ENCODE data around the gene MRPS34.

The MRPS34 gene

DNA sequence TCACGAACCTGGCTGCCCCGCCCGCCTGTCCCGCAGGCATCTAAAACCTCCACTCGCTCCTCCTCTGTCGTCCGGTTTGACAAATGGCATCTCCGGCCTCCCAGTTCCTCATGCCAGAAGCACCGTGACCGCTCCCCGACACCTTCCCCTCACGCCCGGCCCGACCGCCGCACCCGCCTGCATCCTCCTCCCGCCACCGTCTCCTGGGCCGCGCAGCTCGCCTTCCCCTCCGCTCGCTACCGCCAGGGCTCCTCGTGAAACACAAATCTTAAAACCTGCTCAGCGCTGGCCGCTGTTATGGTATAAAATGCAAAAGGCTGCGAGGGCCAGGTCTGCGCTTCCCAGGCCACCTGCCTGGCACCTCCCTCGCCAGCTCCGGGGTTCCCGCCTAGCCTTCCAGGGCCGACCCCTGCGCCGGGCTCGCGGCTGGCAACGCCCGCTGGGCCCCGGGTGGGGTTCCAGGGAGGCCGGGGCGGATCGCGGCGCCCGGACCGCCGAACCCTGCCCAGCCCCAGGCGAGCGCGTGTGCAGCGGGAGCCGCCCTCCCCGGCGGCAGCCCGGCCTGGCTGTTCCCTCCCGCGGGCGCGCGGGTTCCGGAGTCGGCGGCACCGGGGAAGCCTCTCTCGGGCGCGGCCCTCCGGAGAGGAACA is 8.9 kb upstream of the MRPS34 start:
- no peaks in the 10 kb centered on the region for H3K9me3 ChIP-seq (ENCODE audit: control insufficient read depth, low read length)
- H3K4me3 ChIP-seq (ENCODE audit: low read depth, low read length): peak overlapping the region; percentile 82
- H3K27me3 ChIP-seq (ENCODE audit: control insufficient read depth, insufficient read depth, low read length): no peaks in the 10 kb centered on the region
- H2AFZ ChIP-seq: peak overlapping the region; percentile 66
- H3K79me2 ChIP-seq: peaks cover 30% of the 10 kb centered on the region
- no peak overlapping the region for H3K9ac ChIP-seq
- peak overlapping the region; percentile 47 for H3K27ac ChIP-seq
- H3K4me2 ChIP-seq (ENCODE audit: low read length): peak overlapping the region; percentile 67
- peaks cover 4% of the 10 kb centered on the region for H3K4me1 ChIP-seq
- TF ChIP-seq, protein P1, sequence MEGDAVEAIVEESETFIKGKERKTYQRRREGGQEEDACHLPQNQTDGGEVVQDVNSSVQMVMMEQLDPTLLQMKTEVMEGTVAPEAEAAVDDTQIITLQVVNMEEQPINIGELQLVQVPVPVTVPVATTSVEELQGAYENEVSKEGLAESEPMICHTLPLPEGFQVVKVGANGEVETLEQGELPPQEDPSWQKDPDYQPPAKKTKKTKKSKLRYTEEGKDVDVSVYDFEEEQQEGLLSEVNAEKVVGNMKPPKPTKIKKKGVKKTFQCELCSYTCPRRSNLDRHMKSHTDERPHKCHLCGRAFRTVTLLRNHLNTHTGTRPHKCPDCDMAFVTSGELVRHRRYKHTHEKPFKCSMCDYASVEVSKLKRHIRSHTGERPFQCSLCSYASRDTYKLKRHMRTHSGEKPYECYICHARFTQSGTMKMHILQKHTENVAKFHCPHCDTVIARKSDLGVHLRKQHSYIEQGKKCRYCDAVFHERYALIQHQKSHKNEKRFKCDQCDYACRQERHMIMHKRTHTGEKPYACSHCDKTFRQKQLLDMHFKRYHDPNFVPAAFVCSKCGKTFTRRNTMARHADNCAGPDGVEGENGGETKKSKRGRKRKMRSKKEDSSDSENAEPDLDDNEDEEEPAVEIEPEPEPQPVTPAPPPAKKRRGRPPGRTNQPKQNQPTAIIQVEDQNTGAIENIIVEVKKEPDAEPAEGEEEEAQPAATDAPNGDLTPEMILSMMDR (IDR thresholded peaks at IDR 0.05): no peak
- no peaks in the 10 kb centered on the region for H3K36me3 ChIP-seq (ENCODE audit: control insufficient read depth, insufficient read depth, low read length)

DNA sequence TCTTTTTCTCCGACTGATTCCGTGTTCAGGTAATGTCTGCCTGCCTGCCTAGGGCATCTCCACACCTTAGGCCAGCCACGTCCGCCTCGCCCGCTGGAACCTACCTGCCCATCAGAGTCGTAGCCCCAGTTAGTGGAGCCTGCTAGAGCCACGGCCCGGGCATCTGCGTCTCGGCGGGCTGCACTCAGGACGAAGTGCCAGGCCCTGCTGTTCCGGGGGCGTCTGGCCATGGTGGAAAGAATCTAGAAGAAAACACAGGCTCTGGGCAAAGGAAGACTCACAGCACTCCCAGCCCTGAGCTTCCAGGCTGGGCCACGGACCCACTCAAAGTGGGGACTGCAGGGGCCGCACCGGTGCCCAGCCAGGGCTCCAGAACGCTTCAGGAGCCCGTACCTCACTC is 8.3 kb upstream of the MRPS34 start:
- Histone ChIP-seq H3K36me3 (ENCODE audit: control insufficient read depth, insufficient read depth, low read length) (no peaks in the 10 kb centered on the region), H3K79me2 (peaks cover 26% of the 10 kb centered on the region), H2AFZ (no peak overlapping the region), H3K9ac (no peak overlapping the region), H3K27ac (no peak overlapping the region), H3K4me2 (ENCODE audit: low read length) (peak overlapping the region; percentile 67), H3K4me3 (ENCODE audit: low read depth, low read length) (peak overlapping the region; percentile 82), H3K27me3 (ENCODE audit: control insufficient read depth, insufficient read depth, low read length) (no peaks in the 10 kb centered on the region), H3K4me1 (peaks cover 4% of the 10 kb centered on the region), H3K9me3 (ENCODE audit: control insufficient read depth, low read length) (no peaks in the 10 kb centered on the region)
- TF ChIP-seq, protein P1 (IDR thresholded peaks at IDR 0.05): no peak

DNA sequence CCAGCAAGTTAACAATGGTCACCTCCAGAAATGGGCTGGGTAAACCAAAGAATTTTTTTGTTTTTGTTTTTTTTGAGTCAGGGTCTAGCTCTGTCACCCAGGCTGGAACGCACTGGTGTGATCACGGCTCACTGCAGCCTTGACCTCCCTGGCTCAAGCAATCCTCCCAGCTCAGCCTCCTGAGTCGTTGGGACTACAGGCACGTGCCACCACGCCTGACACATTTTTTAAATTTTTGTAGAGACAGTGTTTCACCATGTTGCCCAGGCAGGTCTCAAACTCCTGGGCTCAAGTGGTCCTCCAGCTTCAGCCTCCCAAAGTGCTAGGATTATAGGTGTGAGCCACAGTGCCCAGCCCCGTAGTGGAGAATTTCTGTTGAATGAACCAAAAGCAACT is 7.7 kb upstream of the MRPS34 start:
- Histone ChIP-seq H3K9me3 (ENCODE audit: control insufficient read depth, low read length) (no peaks in the 10 kb centered on the region), H3K36me3 (ENCODE audit: control insufficient read depth, insufficient read depth, low read length) (no peaks in the 10 kb centered on the region), H3K79me2 (peaks cover 20% of the 10 kb centered on the region), H3K9ac (no peak overlapping the region), H3K27me3 (ENCODE audit: control insufficient read depth, insufficient read depth, low read length) (no peaks in the 10 kb centered on the region), H3K4me1 (peaks cover 4% of the 10 kb centered on the region), H3K4me3 (ENCODE audit: low read depth, low read length) (no peak overlapping the region), H3K4me2 (ENCODE audit: low read length) (no peak overlapping the region), H2AFZ (no peak overlapping the region), H3K27ac (no peak overlapping the region)
- TF ChIP-seq, protein P1 (IDR thresholded peaks at IDR 0.05): no peak

DNA sequence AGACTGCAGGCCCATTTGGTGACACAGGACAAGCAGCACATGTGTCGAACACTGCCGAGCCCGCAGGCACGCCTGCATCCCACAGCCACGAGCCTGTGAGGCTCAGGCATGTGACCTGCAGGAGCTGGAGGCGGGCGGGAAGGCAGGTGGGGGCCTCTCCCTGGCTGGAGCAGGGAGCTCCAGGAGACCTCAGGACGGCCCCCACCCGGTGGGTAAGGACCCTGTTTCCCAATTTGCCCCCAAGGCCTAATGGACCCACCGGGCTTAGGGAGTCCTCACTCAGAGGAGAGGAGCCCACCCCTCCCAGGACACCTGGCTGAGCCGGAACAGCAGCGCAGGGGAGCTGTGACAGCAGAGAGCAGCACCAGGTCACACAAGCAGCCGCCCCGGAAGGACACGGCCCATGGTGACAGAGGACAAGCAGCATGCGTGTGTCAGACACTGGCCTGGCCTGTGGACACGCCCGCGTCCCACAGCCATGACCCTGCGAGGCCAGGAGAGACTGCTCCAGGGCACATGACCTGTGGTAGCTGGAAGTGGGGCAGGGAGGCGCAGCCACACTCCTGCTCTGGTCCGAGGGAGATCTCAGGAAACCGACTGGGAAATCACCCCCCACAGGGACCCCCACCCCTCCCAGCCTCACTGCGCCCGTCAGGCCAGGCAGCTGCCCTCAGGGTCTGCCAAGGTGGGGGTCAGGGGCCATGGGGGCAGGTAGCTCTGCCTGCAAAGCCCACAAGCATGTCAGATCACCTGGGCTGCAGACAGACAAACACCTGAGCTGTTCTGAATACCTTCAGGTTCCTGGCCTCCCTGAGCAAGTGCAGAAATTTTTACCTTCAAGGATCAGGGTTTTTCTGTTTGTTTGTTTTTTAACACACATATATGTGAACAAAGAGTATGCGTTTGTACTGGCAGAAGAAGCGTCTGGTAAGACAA is 7.1 kb upstream of the MRPS34 start:
- Histone ChIP-seq H3K9ac (no peak overlapping the region), H3K27me3 (ENCODE audit: control insufficient read depth, insufficient read depth, low read length) (no peaks in the 10 kb centered on the region), H2AFZ (no peak overlapping the region), H3K4me3 (ENCODE audit: low read depth, low read length) (no peak overlapping the region), H3K27ac (no peak overlapping the region), H3K9me3 (ENCODE audit: control insufficient read depth, low read length) (no peaks in the 10 kb centered on the region), H3K4me1 (peaks cover 4% of the 10 kb centered on the region), H3K79me2 (peaks cover 13% of the 10 kb centered on the region), H3K36me3 (ENCODE audit: control insufficient read depth, insufficient read depth, low read length) (no peaks in the 10 kb centered on the region), H3K4me2 (ENCODE audit: low read length) (no peak overlapping the region)
- TF ChIP-seq, protein P1 (IDR thresholded peaks at IDR 0.05): no peak
